Stimulated activated CD4-positive, alpha-beta T cell treated with anti-CD3 and anti-CD28 coated beads, Interleukin-1b, Interleukin-23, amount 100 ng/mL, for 24 hours (primary cell): ENCODE measurements around the gene PRUNE1.

Experiments used
- DNase-seq, 4 experiments: peaks; one replicate each; pipeline ENCODE4 v3.0.0-alpha.2; 2020; ENCODE audit warnings: low read depth in 4 of 4, low spot score in 1 of 4

PRUNE1 gene

GRCh38 chr1:151049458-151049857 is 41.2 kb downstream of the PRUNE1 start:
- DNase-seq: no peak

GRCh38 chr1:151050051-151050688 is 41.9 kb downstream of the PRUNE1 start:
- no peak for DNase-seq

GRCh38 chr1:151051356-151052009 is 43.2 kb downstream of the PRUNE1 start:
- no peak for DNase-seq

- DNase-seq: no peak
Measured at GRCh38 chr1:151054971-151055547, 46.8 kb downstream of the PRUNE1 start.

GRCh38 chr1:151055581-151055980 is 47.3 kb downstream of the PRUNE1 start:
- DNase-seq: no peak

- no peak for DNase-seq
Measured at GRCh38 chr1:151056149-151056548, 47.9 kb downstream of the PRUNE1 start.

- no peak for DNase-seq
Measured at GRCh38 chr1:151058692-151059091, 50.4 kb downstream of the PRUNE1 start.

- peak in 3 of 4 experiments; percentile 56 to 78 (median 73) for DNase-seq
Measured at GRCh38 chr1:151059109-151060006, 51.1 kb downstream of the PRUNE1 start, which contains the start of gene CDC42SE1. Gene CDC42SE1, minus strand, starts transcription at chr1:151059622. Its CDS starts 3,892 bp downstream, at chr1:151055730.

GRCh38 chr1:151060007-151060656 is 51.9 kb downstream of the PRUNE1 start, which contains the start of gene MLLT11:
Gene MLLT11, plus strand, starts transcription at chr1:151060397. Its CDS starts 6,828 bp downstream, at chr1:151067225.
- DNase-seq: no peak

GRCh38 chr1:151060657-151061421 is 52.6 kb downstream of the PRUNE1 start:
- no peak for DNase-seq

- no peak for DNase-seq
Measured at GRCh38 chr1:151061704-151062103, 53.5 kb downstream of the PRUNE1 start.

GRCh38 chr1:151062741-151063371 is 54.6 kb downstream of the PRUNE1 start:
- no peak for DNase-seq

- no peak for DNase-seq
Measured at GRCh38 chr1:151065089-151065645, 56.9 kb downstream of the PRUNE1 start.

GRCh38 chr1:151067185-151067584 is 58.9 kb downstream of the PRUNE1 start:
- no peak for DNase-seq

GRCh38 chr1:151069103-151069486 is 60.8 kb downstream of the PRUNE1 start:
- no peak for DNase-seq

GRCh38 chr1:151070474-151071276 is 62.4 kb downstream of the PRUNE1 start, which contains the start of gene GABPB2:
Gene GABPB2, plus strand, starts transcription at chr1:151070761. Its CDS starts 17,429 bp downstream, at chr1:151088190.
- DNase-seq: peak; percentile 73 to 89 (median 82)

- no peak for DNase-seq
Measured at GRCh38 chr1:151072224-151072623, 64.0 kb downstream of the PRUNE1 start.
